Measurements from ENCODE around the gene RASSF5. TPM values are rescaled to one million over a fixed set of nuclear protein-coding genes. Genes with fewer than 3 reads are reported as not detected.

RASSF5 gene
- total RNA-seq, 1 experiment from 2014 or later: 6.1 TPM

GRCh38 chr1:206635080-206635977 lies 128.0 kb downstream of the RASSF5 start, which contains the start of gene DYRK3:
Gene DYRK3, plus strand, starts transcription at chr1:206635536. Its CDS starts 168 bp downstream, at chr1:206635704.
- H3K27ac Mint-ChIP-seq (ENCODE audit: unreplicated experiment): peak within 1 kb of the TSS; percentile 75
- peaks cover 28% of the 10 kb centered on the region for H3K36me3 Mint-ChIP-seq (ENCODE audit: insufficient read depth, unreplicated experiment)
- H3K27me3 Mint-ChIP-seq (ENCODE audit: unreplicated experiment): peaks cover 26% of the 10 kb centered on the region
- no peaks in the 10 kb centered on the region for H3K9me3 Mint-ChIP-seq (ENCODE audit: low read depth, unreplicated experiment)
- intact Hi-C loops (cut with micrococcal nuclease; ENCODE audit: unreplicated experiment): loop anchor here (10.0 kb wide), 1 partner anchor 79 kb away; no protein-coding TSS in a partner anchor
- BruUV-seq (replicated peaks): TSS peak; percentile 99
- CTCF ChIA-PET: interaction anchor here (0.5 to 4.5 kb wide), 17 partner anchors 9 to 847 kb away, joined by 3 to 47 read pairs (median 4); partner anchors contain the start of genes C1orf116 and EIF2D
- peak within 1 kb of the TSS; percentile 95 for H3K4me3 Mint-ChIP-seq (ENCODE audit: low read depth, unreplicated experiment)
- peaks cover 26% of the 10 kb centered on the region for H3K4me1 Mint-ChIP-seq (ENCODE audit: low read depth, unreplicated experiment)
- TF ChIP-seq CTCF (IDR thresholded peaks at IDR 0.05; ENCODE audit: unreplicated experiment): no peak
- DNase-seq: peak; percentile 98

- CTCF ChIA-PET: interaction anchor here (0.7 to 4.5 kb wide), 8 partner anchors 24 to 397 kb away, joined by 3 to 47 read pairs (median 4); partner anchors contain the start of genes C1orf116 and EIF2D
- Mint-ChIP-seq H3K4me3 (ENCODE audit: low read depth, unreplicated experiment) (peak overlapping the region; percentile 95), H3K27me3 (ENCODE audit: unreplicated experiment) (peaks cover 26% of the 10 kb centered on the region), H3K9me3 (ENCODE audit: low read depth, unreplicated experiment) (no peaks in the 10 kb centered on the region), H3K4me1 (ENCODE audit: low read depth, unreplicated experiment) (peaks cover 26% of the 10 kb centered on the region), H3K27ac (ENCODE audit: unreplicated experiment) (no peak overlapping the region), H3K36me3 (ENCODE audit: insufficient read depth, unreplicated experiment) (peaks cover 28% of the 10 kb centered on the region)
- BruUV-seq (replicated peaks): no TSS peak
- intact Hi-C loops (cut with micrococcal nuclease; ENCODE audit: unreplicated experiment): loop anchor here (10.0 kb wide), 1 partner anchor 79 kb away; no protein-coding TSS in a partner anchor
- TF ChIP-seq CTCF (IDR thresholded peaks at IDR 0.05; ENCODE audit: unreplicated experiment): no peak
- no peak for DNase-seq
Measured at GRCh38 chr1:206635978-206636345, 128.6 kb downstream of the RASSF5 start.

- Mint-ChIP-seq H3K9me3 (ENCODE audit: low read depth, unreplicated experiment) (no peaks in the 10 kb centered on the region), H3K36me3 (ENCODE audit: insufficient read depth, unreplicated experiment) (peaks cover 25% of the 10 kb centered on the region), H3K27me3 (ENCODE audit: unreplicated experiment) (peaks cover 25% of the 10 kb centered on the region), H3K27ac (ENCODE audit: unreplicated experiment) (no peak overlapping the region), H3K4me1 (ENCODE audit: low read depth, unreplicated experiment) (peaks cover 26% of the 10 kb centered on the region), H3K4me3 (ENCODE audit: low read depth, unreplicated experiment) (peak overlapping the region; percentile 95)
- BruUV-seq (replicated peaks): no TSS peak
- no peak for DNase-seq
- CTCF ChIA-PET: no interaction called here
- TF ChIP-seq CTCF (IDR thresholded peaks at IDR 0.05; ENCODE audit: unreplicated experiment): no peak
- intact Hi-C loops (cut with micrococcal nuclease; ENCODE audit: unreplicated experiment): loop anchor here (10.0 kb wide), 1 partner anchor 78 kb away; no protein-coding TSS in a partner anchor
Measured at GRCh38 chr1:206636671-206637070, 129.3 kb downstream of the RASSF5 start.

GRCh38 chr1:206637605-206638004 lies 130.3 kb downstream of the RASSF5 start:
- Mint-ChIP-seq H3K27me3 (ENCODE audit: unreplicated experiment) (peaks cover 16% of the 10 kb centered on the region), H3K4me3 (ENCODE audit: low read depth, unreplicated experiment) (no peak overlapping the region), H3K4me1 (ENCODE audit: low read depth, unreplicated experiment) (peaks cover 26% of the 10 kb centered on the region), H3K27ac (ENCODE audit: unreplicated experiment) (no peak overlapping the region), H3K9me3 (ENCODE audit: low read depth, unreplicated experiment) (no peaks in the 10 kb centered on the region), H3K36me3 (ENCODE audit: insufficient read depth, unreplicated experiment) (peaks cover 23% of the 10 kb centered on the region)
- TF ChIP-seq CTCF (IDR thresholded peaks at IDR 0.05; ENCODE audit: unreplicated experiment): no peak
- no TSS peak for BruUV-seq (replicated peaks)
- CTCF ChIA-PET: no interaction called here
- no peak for DNase-seq
- intact Hi-C loops (cut with micrococcal nuclease; ENCODE audit: unreplicated experiment): loop anchor here (10.0 kb wide), 1 partner anchor 77 kb away; no protein-coding TSS in a partner anchor

Small RNA genes within 50 kb of the gene (microRNA-seq; reads per million reads assigned to microRNA genes)
- gene MIR6769B: 1.4 reads per million

Other genes starting within 250 kb of the RASSF5 start
- gene IKBKE, start 37.1 kb upstream of the RASSF5 start, total RNA-seq (2022): 35.5 and 47.5 TPM in 2 replicates
- gene EIF2D, start 104.9 kb downstream of the RASSF5 start, total RNA-seq (2022): 41.8 and 45.1 TPM in 2 replicates
- gene DYRK3, start 128.0 kb downstream of the RASSF5 start, total RNA-seq (2022): 7.6 and 8.0 TPM in 2 replicates
- 93.7 and 96.2 TPM in 2 replicates for gene MAPKAPK2, start 177.4 kb downstream of the RASSF5 start, total RNA-seq (2022)

All from Calu3 (cell line).